Central memory CD8-positive, alpha-beta T cell (primary cell): ENCODE data around the gene TMPRSS3.

ENCODE experiments used
- ATAC-seq: fragments of 150-1000 bp; cut with Tn5 transposase; replicated peaks from 2 replicates; pipeline ENCODE4 v1.10.0; 2022; ENCODE audit warnings: mild to moderate bottlenecking, moderate FRiP score, moderate number of reproducible peaks; ENCODE audit not compliant: poor library complexity, severe bottlenecking; ENCODE audit errors: extremely low read depth
- DNase-seq, 2 donors: peaks; one replicate each; pipeline ENCODE4 v3.0.0; 2021; ENCODE audit warnings: low spot score in 2 of 2
- H3K27ac Mint-ChIP-seq: one replicate; pipeline ENCODE4 v1.8.0; 2022; ENCODE audit warnings: low read depth, mild to moderate bottlenecking, moderate library complexity, mixed read lengths
- H3K27me3 Mint-ChIP-seq: one replicate; pipeline ENCODE4 v1.8.0; 2022; ENCODE audit warnings: mixed read lengths
- H3K36me3 Mint-ChIP-seq: one replicate; pipeline ENCODE4 v1.8.0; 2022; ENCODE audit warnings: mild to moderate bottlenecking, moderate library complexity, mixed read lengths; ENCODE audit not compliant: insufficient read depth
- H3K4me1 Mint-ChIP-seq: one replicate; pipeline ENCODE4 v1.8.0; 2022; ENCODE audit warnings: mixed read lengths
- H3K4me3 Mint-ChIP-seq: one replicate; pipeline ENCODE4 v1.8.0; 2022; ENCODE audit warnings: mild to moderate bottlenecking, moderate library complexity, mixed read lengths
- H3K9me3 Mint-ChIP-seq: one replicate; pipeline ENCODE4 v1.8.0; 2022; ENCODE audit warnings: mixed read lengths

Gene TMPRSS3

GRCh38 chr21:42377951-42378340 is 17.9 kb downstream of the TMPRSS3 start:
- peaks cover 8% of the 10 kb centered on the region for H3K9me3 Mint-ChIP-seq
- no peak overlapping the region for H3K27ac Mint-ChIP-seq
- H3K27me3 Mint-ChIP-seq = no peaks in the 10 kb centered on the region
- ATAC-seq (no peak), DNase-seq (no peak)
- no peak overlapping the region for H3K4me3 Mint-ChIP-seq
- H3K4me1 Mint-ChIP-seq = no peaks in the 10 kb centered on the region
- H3K36me3 Mint-ChIP-seq = no peaks in the 10 kb centered on the region

- H3K36me3 Mint-ChIP-seq = no peaks in the 10 kb centered on the region
- ATAC-seq (no peak), DNase-seq (no peak)
- H3K4me3 Mint-ChIP-seq = no peak overlapping the region
- no peaks in the 10 kb centered on the region for H3K27me3 Mint-ChIP-seq
- H3K27ac Mint-ChIP-seq = no peak overlapping the region
- H3K4me1 Mint-ChIP-seq = no peaks in the 10 kb centered on the region
- peaks cover 8% of the 10 kb centered on the region for H3K9me3 Mint-ChIP-seq
Observed at GRCh38 chr21:42377211-42377950, 18.5 kb downstream of the TMPRSS3 start.

- peaks cover under 1% of the 10 kb centered on the region for H3K9me3 Mint-ChIP-seq
- no peak overlapping the region for H3K27ac Mint-ChIP-seq
- no peaks in the 10 kb centered on the region for H3K27me3 Mint-ChIP-seq
- no peak overlapping the region for H3K4me3 Mint-ChIP-seq
- ATAC-seq = no peak
- DNase-seq = no peak
- no peaks in the 10 kb centered on the region for H3K4me1 Mint-ChIP-seq
- no peaks in the 10 kb centered on the region for H3K36me3 Mint-ChIP-seq
Observed at GRCh38 chr21:42376338-42376982, 19.4 kb downstream of the TMPRSS3 start.

- Mint-ChIP-seq H3K27ac (no peak overlapping the region), H3K36me3 (no peaks in the 10 kb centered on the region), H3K9me3 (no peaks in the 10 kb centered on the region), H3K27me3 (peaks cover 3% of the 10 kb centered on the region), H3K4me1 (peaks cover 1% of the 10 kb centered on the region), H3K4me3 (no peak overlapping the region)
- ATAC-seq (no peak), DNase-seq (no peak)
Observed at GRCh38 chr21:42375966-42376337, 19.9 kb downstream of the TMPRSS3 start.

GRCh38 chr21:42375506-42375905 is 20.3 kb downstream of the TMPRSS3 start:
- no peak for ATAC-seq
- Mint-ChIP-seq H3K9me3 (no peaks in the 10 kb centered on the region), H3K4me3 (no peak overlapping the region), H3K27ac (no peak overlapping the region), H3K36me3 (no peaks in the 10 kb centered on the region), H3K27me3 (peaks cover 8% of the 10 kb centered on the region), H3K4me1 (peaks cover 5% of the 10 kb centered on the region)
- DNase-seq = no peak

- Mint-ChIP-seq H3K9me3 (no peaks in the 10 kb centered on the region), H3K27me3 (peaks cover 10% of the 10 kb centered on the region), H3K4me3 (no peak overlapping the region), H3K4me1 (peaks cover 5% of the 10 kb centered on the region), H3K27ac (no peak overlapping the region), H3K36me3 (no peaks in the 10 kb centered on the region)
- DNase-seq = no peak
- no peak for ATAC-seq
Observed at GRCh38 chr21:42374864-42375499, 20.9 kb downstream of the TMPRSS3 start.

- no peaks in the 10 kb centered on the region for H3K36me3 Mint-ChIP-seq
- no peak for ATAC-seq
- no peaks in the 10 kb centered on the region for H3K9me3 Mint-ChIP-seq
- no peak overlapping the region for H3K27ac Mint-ChIP-seq
- no peak overlapping the region for H3K4me3 Mint-ChIP-seq
- peaks cover 10% of the 10 kb centered on the region for H3K27me3 Mint-ChIP-seq
- H3K4me1 Mint-ChIP-seq = peaks cover 5% of the 10 kb centered on the region
- DNase-seq = no peak
Observed at GRCh38 chr21:42374457-42374856, 21.4 kb downstream of the TMPRSS3 start.

- ATAC-seq (no peak), DNase-seq (no peak)
- Mint-ChIP-seq H3K27me3 (peaks cover 10% of the 10 kb centered on the region), H3K27ac (no peak overlapping the region), H3K36me3 (no peaks in the 10 kb centered on the region), H3K9me3 (no peaks in the 10 kb centered on the region), H3K4me1 (peaks cover 5% of the 10 kb centered on the region), H3K4me3 (no peak overlapping the region)
Observed at GRCh38 chr21:42373908-42374455, 21.9 kb downstream of the TMPRSS3 start.

GRCh38 chr21:42373196-42373907 is 22.5 kb downstream of the TMPRSS3 start:
- ATAC-seq (no peak), DNase-seq (no peak)
- Mint-ChIP-seq H3K4me1 (peaks cover 5% of the 10 kb centered on the region), H3K36me3 (no peaks in the 10 kb centered on the region), H3K27me3 (peaks cover 10% of the 10 kb centered on the region), H3K4me3 (no peak overlapping the region), H3K27ac (no peak overlapping the region), H3K9me3 (no peaks in the 10 kb centered on the region)

GRCh38 chr21:42370894-42371654 is 24.8 kb downstream of the TMPRSS3 start:
- Mint-ChIP-seq H3K27ac (no peak overlapping the region), H3K9me3 (no peaks in the 10 kb centered on the region), H3K4me3 (no peak overlapping the region), H3K36me3 (no peaks in the 10 kb centered on the region), H3K27me3 (peaks cover 10% of the 10 kb centered on the region), H3K4me1 (peaks cover 5% of the 10 kb centered on the region)
- DNase-seq (no peak), ATAC-seq (no peak)

- H3K36me3 Mint-ChIP-seq = no peaks in the 10 kb centered on the region
- H3K27me3 Mint-ChIP-seq = peaks cover 10% of the 10 kb centered on the region
- DNase-seq = no peak
- H3K9me3 Mint-ChIP-seq = no peaks in the 10 kb centered on the region
- H3K27ac Mint-ChIP-seq = no peak overlapping the region
- ATAC-seq = no peak
- H3K4me1 Mint-ChIP-seq = peaks cover 5% of the 10 kb centered on the region
- H3K4me3 Mint-ChIP-seq = no peak overlapping the region
Observed at GRCh38 chr21:42369821-42370220, 26.0 kb downstream of the TMPRSS3 start.
